Ishikawa (cell line): ENCODE measurements around the gene UBA1.

ENCODE experiments used
- CEBPB ChIP-seq: IDR thresholded peaks from 2 replicates; pipeline ENCODE4 v1.6.1; 2012
- CREB1 ChIP-seq: IDR thresholded peaks from 2 replicates; pipeline ENCODE4 v1.6.1; 2012; ENCODE audit warnings: low read depth
- EGR1 ChIP-seq: IDR thresholded peaks from 2 replicates; pipeline ENCODE4 v1.6.1; 2012
- EP300 ChIP-seq: IDR thresholded peaks from 2 replicates; pipeline ENCODE4 v1.6.1; 2012; ENCODE audit warnings: borderline replicate concordance
- FOXM1 ChIP-seq: IDR thresholded peaks from 2 replicates; pipeline ENCODE4 v1.6.1; 2012; ENCODE audit warnings: low read depth, borderline replicate concordance
- NFIC ChIP-seq: IDR thresholded peaks from 2 replicates; pipeline ENCODE4 v1.6.1; 2012
- RAD21 ChIP-seq: IDR thresholded peaks from 2 replicates; pipeline ENCODE4 v1.6.1; 2012; ENCODE audit warnings: low read depth
- TAF1 ChIP-seq: IDR thresholded peaks from 2 replicates; pipeline ENCODE4 v1.6.1; 2012; ENCODE audit warnings: low read depth, mild to moderate bottlenecking
- TCF12 ChIP-seq: IDR thresholded peaks from 2 replicates; pipeline ENCODE4 v1.6.1; 2012; ENCODE audit warnings: low read depth
- TEAD4 ChIP-seq: IDR thresholded peaks from 2 replicates; pipeline ENCODE4 v1.6.1; 2012
- YY1 ChIP-seq: IDR thresholded peaks from 2 replicates; pipeline ENCODE4 v1.6.1; 2012; ENCODE audit warnings: low read depth
- ZBTB7A ChIP-seq: IDR thresholded peaks from 2 replicates; pipeline ENCODE4 v1.6.1; 2012; ENCODE audit warnings: low read depth
- TF ChIP-seq, protein P1 (sequence below): IDR thresholded peaks from 2 replicates; pipeline ENCODE4 v1.6.1; 2012
- TF ChIP-seq, protein P2 (sequence below): IDR thresholded peaks from 2 replicates; pipeline ENCODE4 v1.6.1; 2012
- TF ChIP-seq, protein P3 (sequence below): IDR thresholded peaks from 2 replicates; pipeline ENCODE4 v1.6.1; 2012; ENCODE audit warnings: low read depth, mild to moderate bottlenecking

Gene UBA1

DNA sequence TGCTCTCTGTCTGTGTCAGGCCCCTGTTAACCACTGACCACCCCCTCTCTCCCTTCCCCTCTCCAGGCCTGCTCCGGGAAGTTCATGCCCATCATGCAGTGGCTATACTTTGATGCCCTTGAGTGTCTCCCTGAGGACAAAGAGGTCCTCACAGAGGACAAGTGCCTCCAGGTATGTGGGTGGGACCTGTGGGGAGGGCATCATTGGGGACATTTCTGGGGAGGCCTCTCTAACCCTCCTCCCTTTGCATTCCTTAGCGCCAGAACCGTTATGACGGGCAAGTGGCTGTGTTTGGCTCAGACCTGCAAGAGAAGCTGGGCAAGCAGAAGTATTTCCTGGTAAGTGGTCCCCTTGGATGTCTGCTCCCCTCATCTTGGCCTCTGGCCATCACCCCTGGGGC, 9.2 kb downstream of the UBA1 start:
- TF ChIP-seq FOXM1 (no peak), TAF1 (no peak), EGR1 (no peak), NFIC (no peak), TCF12 (no peak), CREB1 (no peak), TEAD4 (no peak), YY1 (no peak), ZBTB7A (no peak), EP300 (no peak)
- TF ChIP-seq, protein P1, sequence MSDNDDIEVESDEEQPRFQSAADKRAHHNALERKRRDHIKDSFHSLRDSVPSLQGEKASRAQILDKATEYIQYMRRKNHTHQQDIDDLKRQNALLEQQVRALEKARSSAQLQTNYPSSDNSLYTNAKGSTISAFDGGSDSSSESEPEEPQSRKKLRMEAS: no peak

DNA sequence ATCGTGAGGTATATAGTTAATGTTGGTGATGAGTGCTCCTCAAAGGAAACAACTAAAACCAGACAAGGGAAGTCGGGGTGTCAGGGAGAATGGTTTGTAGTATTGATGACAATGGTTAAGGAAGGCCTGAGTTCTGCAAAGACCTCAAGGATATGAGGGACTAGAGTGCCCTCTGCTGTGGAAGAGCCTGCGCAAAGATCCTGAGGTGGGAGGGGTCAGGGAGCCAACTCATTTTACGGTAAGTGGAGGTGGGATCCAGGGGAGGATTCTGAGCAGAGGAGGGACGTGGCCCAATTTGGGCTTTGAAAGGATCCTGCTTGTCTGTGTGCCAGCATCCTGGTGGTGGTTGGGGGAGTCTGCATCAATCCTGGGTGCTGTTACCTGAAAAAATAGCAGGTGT, 11.3 kb downstream of the UBA1 start:
- TF ChIP-seq RAD21 (no peak), EGR1 (no peak), CEBPB (no peak), NFIC (no peak), YY1 (no peak), CREB1 (no peak), TAF1 (no peak), ZBTB7A (no peak), TEAD4 (no peak), FOXM1 (no peak), EP300 (no peak), TCF12 (no peak)
- TF ChIP-seq, protein P1: no peak
- TF ChIP-seq, protein P2, sequence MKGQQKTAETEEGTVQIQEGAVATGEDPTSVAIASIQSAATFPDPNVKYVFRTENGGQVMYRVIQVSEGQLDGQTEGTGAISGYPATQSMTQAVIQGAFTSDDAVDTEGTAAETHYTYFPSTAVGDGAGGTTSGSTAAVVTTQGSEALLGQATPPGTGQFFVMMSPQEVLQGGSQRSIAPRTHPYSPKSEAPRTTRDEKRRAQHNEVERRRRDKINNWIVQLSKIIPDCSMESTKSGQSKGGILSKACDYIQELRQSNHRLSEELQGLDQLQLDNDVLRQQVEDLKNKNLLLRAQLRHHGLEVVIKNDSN: no peak
- TF ChIP-seq, protein P3, sequence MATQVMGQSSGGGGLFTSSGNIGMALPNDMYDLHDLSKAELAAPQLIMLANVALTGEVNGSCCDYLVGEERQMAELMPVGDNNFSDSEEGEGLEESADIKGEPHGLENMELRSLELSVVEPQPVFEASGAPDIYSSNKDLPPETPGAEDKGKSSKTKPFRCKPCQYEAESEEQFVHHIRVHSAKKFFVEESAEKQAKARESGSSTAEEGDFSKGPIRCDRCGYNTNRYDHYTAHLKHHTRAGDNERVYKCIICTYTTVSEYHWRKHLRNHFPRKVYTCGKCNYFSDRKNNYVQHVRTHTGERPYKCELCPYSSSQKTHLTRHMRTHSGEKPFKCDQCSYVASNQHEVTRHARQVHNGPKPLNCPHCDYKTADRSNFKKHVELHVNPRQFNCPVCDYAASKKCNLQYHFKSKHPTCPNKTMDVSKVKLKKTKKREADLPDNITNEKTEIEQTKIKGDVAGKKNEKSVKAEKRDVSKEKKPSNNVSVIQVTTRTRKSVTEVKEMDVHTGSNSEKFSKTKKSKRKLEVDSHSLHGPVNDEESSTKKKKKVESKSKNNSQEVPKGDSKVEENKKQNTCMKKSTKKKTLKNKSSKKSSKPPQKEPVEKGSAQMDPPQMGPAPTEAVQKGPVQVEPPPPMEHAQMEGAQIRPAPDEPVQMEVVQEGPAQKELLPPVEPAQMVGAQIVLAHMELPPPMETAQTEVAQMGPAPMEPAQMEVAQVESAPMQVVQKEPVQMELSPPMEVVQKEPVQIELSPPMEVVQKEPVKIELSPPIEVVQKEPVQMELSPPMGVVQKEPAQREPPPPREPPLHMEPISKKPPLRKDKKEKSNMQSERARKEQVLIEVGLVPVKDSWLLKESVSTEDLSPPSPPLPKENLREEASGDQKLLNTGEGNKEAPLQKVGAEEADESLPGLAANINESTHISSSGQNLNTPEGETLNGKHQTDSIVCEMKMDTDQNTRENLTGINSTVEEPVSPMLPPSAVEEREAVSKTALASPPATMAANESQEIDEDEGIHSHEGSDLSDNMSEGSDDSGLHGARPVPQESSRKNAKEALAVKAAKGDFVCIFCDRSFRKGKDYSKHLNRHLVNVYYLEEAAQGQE: no peak

DNA sequence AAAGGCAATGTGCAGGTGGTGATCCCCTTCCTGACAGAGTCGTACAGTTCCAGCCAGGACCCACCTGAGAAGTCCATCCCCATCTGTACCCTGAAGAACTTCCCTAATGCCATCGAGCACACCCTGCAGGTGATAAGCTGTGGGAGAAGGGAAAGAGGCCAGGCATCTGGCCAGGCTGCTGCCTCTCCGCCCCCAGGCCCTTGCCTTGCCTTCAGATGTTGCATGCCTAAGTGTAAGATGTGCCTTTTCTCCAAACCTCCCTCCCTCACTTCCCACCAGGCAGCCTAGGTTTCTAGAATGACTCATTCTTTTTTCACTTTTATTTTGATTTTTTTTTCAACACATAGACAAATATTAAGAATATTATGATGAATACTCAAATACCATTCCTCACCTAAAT, 12.7 kb downstream of the UBA1 start:
- TF ChIP-seq, protein P3: no peak
- TF ChIP-seq EGR1 (no peak), TEAD4 (no peak), YY1 (no peak), ZBTB7A (no peak)
- TF ChIP-seq, protein P1: no peak

DNA sequence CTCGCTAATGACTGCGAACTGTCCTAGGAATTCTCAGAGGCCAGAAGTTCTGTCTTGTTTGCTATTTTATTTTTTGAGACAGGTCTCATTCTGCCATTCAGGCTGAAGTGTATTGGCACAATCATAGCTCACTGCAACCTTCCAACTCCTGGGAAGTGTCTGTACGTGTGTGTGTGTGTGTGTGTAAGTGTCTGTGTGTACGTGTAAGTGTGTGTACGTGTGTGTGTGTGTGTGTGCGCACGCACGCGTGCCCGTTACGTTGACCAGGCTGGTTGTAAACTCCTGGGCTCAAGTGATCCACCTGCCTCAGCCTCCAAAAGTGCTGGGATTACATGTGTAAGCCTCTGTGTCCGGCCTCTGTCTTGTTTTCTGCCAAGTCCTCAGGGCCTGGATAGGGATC, 14.5 kb downstream of the UBA1 start:
- TF ChIP-seq NFIC: no peak
- TF ChIP-seq EP300: no peak
- TF ChIP-seq TAF1: no peak
- no peak for TF ChIP-seq ZBTB7A
- TF ChIP-seq, protein P2: no peak
- TF ChIP-seq, protein P1: no peak
- TF ChIP-seq TEAD4: no peak
- TF ChIP-seq CREB1: no peak
- TF ChIP-seq RAD21: no peak
- no peak for TF ChIP-seq YY1
- TF ChIP-seq, protein P3: no peak
- TF ChIP-seq FOXM1: no peak
- TF ChIP-seq CEBPB: no peak
- no peak for TF ChIP-seq TCF12
- TF ChIP-seq EGR1: no peak
